Kidney (tissue), 14 donors: ENCODE data around the gene DAPK3. TPM values are rescaled to one million over a fixed set of nuclear protein-coding genes. Genes with fewer than 3 reads are reported as not detected.

Source experiments
- DNase-seq, 5 donors: peaks; one replicate each; pipeline ENCODE4 v3.0.0-alpha.2; 2013 to 2020
- FAIRE-seq: peaks from 2 replicates; lab custom pipeline; 2012; peaks lifted over from hg19 to GRCh38; lab: Jason Lieb, UNC
- H3K27ac ChIP-seq, 2 donors: one replicate each; pipeline ENCODE4 v1.7.0; 2013; ENCODE audit warnings: low read depth in 2 of 2, low read length in 2 of 2, inconsistent platforms in 1 of 2
- H3K27me3 ChIP-seq: one replicate; pipeline ENCODE4 v1.7.1; 2013; ENCODE audit warnings: low read length, inconsistent platforms; ENCODE audit not compliant: control insufficient read depth, insufficient read depth
- H3K36me3 ChIP-seq, 3 donors: one replicate each; pipeline versions ENCODE4 v1.7.0 to v1.7.1; 2013; ENCODE audit warnings: low read length in 3 of 3, control low read depth in 1 of 3, inconsistent platforms in 1 of 3; ENCODE audit not compliant: insufficient read depth in 3 of 3, control insufficient read depth in 2 of 3
- H3K4me1 ChIP-seq, 3 donors: one replicate each; pipeline versions ENCODE4 v1.7.0 to v1.7.1; 2013; ENCODE audit warnings: low read length in 3 of 3, inconsistent platforms in 1 of 3, low read depth in 1 of 3; ENCODE audit not compliant: control insufficient read depth in 2 of 3, insufficient read depth in 2 of 3
- H3K4me3 ChIP-seq, 3 donors: one replicate each; pipeline versions ENCODE4 v1.7.0 to v1.8.1; 2013; ENCODE audit warnings: low read length in 3 of 3, control low read depth in 1 of 3, inconsistent platforms in 1 of 3
- H3K9ac ChIP-seq, 3 donors: one replicate each; pipeline versions ENCODE4 v1.7.0 to v1.7.1; 2013; ENCODE audit warnings: low read length in 3 of 3, control low read depth in 1 of 3, inconsistent platforms in 1 of 3
- H3K9me3 ChIP-seq, 3 donors: one replicate each; pipeline versions ENCODE4 v1.7.0 to v1.7.1; 2013; ENCODE audit warnings: low read length in 3 of 3, control low read depth in 1 of 3, inconsistent platforms in 1 of 3; ENCODE audit not compliant: control insufficient read depth in 2 of 3, insufficient read depth in 1 of 3
- intact Hi-C: fragments of 100-400 bp; cut with DNase I; formaldehyde crosslinking; loops from one replicate; pipeline ENCODE4 v1.11.1; 2022
- polyA plus RNA-seq: library from polyadenylated mRNA; stranded (reverse); fragments of 350-450 nt; fragmentation: Illumina TruSeq; extraction: RNeasy Lipid Tissue Mini Kit (QIAGEN cat#74804); gene quantifications from one replicate; pipeline ENCODE4 v1.2.3, GENCODE V29; 2014; ENCODE audit warnings: low read depth, low replicate concordance; ENCODE audit not compliant: insufficient read depth
- total RNA-seq: library from RNA; stranded (reverse); fragmentation: NEBNext Ultra II Directional; extraction: Animal tissue kit (Norgen Biotek cat#: 25700); gene quantifications from one replicate; pipeline ENCODE4 v1.2.1, GENCODE V29; 2021
- TF ChIP-seq, protein P1 (sequence below): IDR thresholded peaks from 3 replicates; pipeline ENCODE4 v1.5.1; 2012; ENCODE audit warnings: mild to moderate bottlenecking, moderate library complexity, borderline replicate concordance; ENCODE audit not compliant: insufficient read depth; ENCODE audit errors: extremely low read depth
- donor health status: control.
- donor health status: control.
- donor health status: control.
- donor health status: control.
- donor health status: control.
- donor health status: DM: yes; HTN: yes; CAD: no.
- donor health status: Normal renal cell carcinoma (clear cell type).

DAPK3 gene
- total and polyA plus RNA-seq, 2 donors from 2014 or later = 30.6 to 54.6 TPM

DNA sequence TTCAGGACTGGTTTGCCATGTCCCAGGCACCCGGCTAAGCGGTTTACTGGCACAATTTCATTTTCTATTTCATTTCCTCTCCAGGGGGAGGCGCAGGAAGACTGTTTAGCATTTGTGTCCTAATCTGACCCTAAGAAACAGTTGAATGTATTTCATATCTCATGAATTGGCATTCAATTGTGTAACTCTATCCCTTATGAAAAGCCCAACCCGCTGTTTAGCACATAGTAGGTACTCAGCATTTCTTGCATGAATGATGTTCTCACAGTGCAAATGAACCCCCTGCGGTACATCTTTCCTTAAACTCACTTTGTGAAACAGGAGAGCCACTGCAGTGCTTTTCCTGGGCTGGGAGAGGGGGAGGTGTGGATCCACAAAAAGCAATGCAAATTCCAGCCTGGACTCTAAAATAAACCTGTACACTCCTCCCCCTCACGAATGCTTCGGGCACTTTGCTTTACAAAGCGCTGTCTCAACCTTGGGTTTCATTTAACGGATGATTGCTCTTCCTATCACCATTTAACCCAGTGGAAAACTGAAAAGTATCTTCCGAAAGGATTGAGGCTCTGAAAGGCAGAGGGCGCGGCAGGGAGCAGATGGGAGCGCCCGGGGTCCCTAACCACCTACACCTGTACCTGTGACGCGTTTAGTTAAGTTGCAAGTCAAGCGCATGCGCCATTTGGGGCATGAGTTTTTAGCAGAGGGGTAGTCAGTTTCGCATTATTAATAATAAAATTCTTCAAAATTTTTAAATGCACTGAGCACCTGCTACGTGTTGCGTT, 15.6 kb upstream of the DAPK3 start:
- Histone ChIP-seq H3K4me1 (peaks cover 11 to 29% (median 25%) of the 10 kb centered on the region in 3 donors), H3K9me3 (no peaks in the 10 kb centered on the region), H3K36me3 (peaks cover 2 to 32% (median 18%) of the 10 kb centered on the region in 3 donors), H3K27me3 (no peaks in the 10 kb centered on the region), H3K9ac (peak overlapping the region in 2 of 3 donors; percentile 2 to 8), H3K4me3 (peak overlapping the region in 2 of 3 donors; percentile 58 to 76), H3K27ac (peak overlapping the region; percentile 56 to 68)
- DNase-seq = peak in 4 of 5 donors; percentile 79 to 94 (median 88)
- TF ChIP-seq, protein P1, sequence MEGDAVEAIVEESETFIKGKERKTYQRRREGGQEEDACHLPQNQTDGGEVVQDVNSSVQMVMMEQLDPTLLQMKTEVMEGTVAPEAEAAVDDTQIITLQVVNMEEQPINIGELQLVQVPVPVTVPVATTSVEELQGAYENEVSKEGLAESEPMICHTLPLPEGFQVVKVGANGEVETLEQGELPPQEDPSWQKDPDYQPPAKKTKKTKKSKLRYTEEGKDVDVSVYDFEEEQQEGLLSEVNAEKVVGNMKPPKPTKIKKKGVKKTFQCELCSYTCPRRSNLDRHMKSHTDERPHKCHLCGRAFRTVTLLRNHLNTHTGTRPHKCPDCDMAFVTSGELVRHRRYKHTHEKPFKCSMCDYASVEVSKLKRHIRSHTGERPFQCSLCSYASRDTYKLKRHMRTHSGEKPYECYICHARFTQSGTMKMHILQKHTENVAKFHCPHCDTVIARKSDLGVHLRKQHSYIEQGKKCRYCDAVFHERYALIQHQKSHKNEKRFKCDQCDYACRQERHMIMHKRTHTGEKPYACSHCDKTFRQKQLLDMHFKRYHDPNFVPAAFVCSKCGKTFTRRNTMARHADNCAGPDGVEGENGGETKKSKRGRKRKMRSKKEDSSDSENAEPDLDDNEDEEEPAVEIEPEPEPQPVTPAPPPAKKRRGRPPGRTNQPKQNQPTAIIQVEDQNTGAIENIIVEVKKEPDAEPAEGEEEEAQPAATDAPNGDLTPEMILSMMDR = peak; percentile 45
- no peak for FAIRE-seq
- intact Hi-C loops = no loop called here

DNA sequence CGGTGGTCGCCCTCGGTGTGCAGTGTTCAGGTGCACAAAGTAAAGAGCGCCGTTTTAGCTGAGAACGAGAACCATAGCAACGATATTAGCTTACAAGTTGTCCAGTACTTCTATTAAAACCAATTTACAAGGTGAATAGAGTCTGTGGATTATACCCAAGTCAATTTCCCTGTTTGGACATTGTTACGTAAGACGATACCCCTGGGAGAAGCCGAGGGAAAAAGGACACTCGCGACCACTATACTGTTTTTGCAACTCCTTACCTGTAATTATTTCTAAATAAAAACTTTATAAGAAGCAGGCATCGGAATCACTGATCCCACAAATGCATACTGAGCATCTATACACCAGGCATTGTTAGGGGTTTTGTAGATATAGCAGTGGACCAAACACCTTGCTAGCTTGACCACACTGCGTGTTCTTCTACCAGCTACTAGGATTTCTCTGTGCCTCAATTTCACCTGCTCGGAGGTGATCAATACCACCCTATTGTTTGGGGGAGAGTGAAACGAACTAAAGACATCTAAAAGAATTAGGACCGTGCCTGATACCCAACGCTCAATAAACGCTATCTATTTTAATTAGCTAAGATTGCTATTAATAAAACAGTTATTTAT, 14.9 kb upstream of the DAPK3 start:
- TF ChIP-seq, protein P1 = no peak
- FAIRE-seq (no peak), DNase-seq (peak in 2 of 5 donors; percentile 31 to 35)
- Histone ChIP-seq H3K27ac (peak overlapping the region in 1 of 2 donors; percentile 56), H3K9ac (peak overlapping the region; percentile 0 to 8 (median 1)), H3K27me3 (no peaks in the 10 kb centered on the region), H3K36me3 (peaks cover 2 to 39% (median 25%) of the 10 kb centered on the region in 3 donors), H3K4me1 (peaks cover 11 to 29% (median 25%) of the 10 kb centered on the region in 3 donors), H3K9me3 (no peaks in the 10 kb centered on the region), H3K4me3 (peak overlapping the region; percentile 21 to 76 (median 58))
- intact Hi-C loops = no loop called here

GRCh38 chr19:3984908-3985642, 14.2 kb upstream of the DAPK3 start, which contains the start of gene EEF2:
Gene EEF2, minus strand, starts transcription at chr19:3985463. Its CDS starts 83 bp downstream, at chr19:3985380.
- DNase-seq (peak; percentile 92 to 97 (median 95)), FAIRE-seq (no peak)
- Histone ChIP-seq H3K36me3 (peaks cover 2 to 46% (median 31%) of the 10 kb centered on the region in 3 donors), H3K4me1 (peaks cover 11 to 29% (median 25%) of the 10 kb centered on the region in 3 donors), H3K4me3 (peak within 1 kb of the TSS; percentile 76 to 100 (median 99)), H3K27ac (peak within 1 kb of the TSS; percentile 96), H3K27me3 (no peaks in the 10 kb centered on the region), H3K9me3 (no peaks in the 10 kb centered on the region), H3K9ac (peak within 1 kb of the TSS; percentile 83 to 100 (median 98))
- TF ChIP-seq, protein P1 = peak; percentile 10
- intact Hi-C loops = no loop called here
